Measurements from ENCODE around the gene PROC. TPM values are rescaled to one million over a fixed set of nuclear protein-coding genes. Genes with fewer than 3 reads are reported as not detected.

Gene PROC
- total and polyA plus RNA-seq, 9 of the 15 experiments (the other 6 are each of a cell fraction or from before 2014, with no cell fraction given) = not detected

GRCh38 chr2:127465258-127465657, 47.0 kb downstream of the PROC start (continued):
- TF ChIP-seq ZNF146 (CRISPR knock-in tag; IDR thresholded peaks at IDR 0.05; ENCODE audit: unreplicated experiment) (no peak), KLF16 (IDR thresholded peaks at IDR 0.05) (0 out of 2 replicates have a peak, but pooled peaks have one; percentile 12), JUN (IDR thresholded peaks at IDR 0.05; ENCODE audit: borderline replicate concordance, low read depth, low read length) (no peak), JUN (CRISPR knock-in tag; IDR thresholded peaks at IDR 0.05; ENCODE audit: borderline replicate concordance) (no peak), CEBPB (tag; IDR thresholded peaks at IDR 0.05) (no peak), RCOR1 (IDR thresholded peaks at IDR 0.05; ENCODE audit: borderline replicate concordance in 1 of 2, low read depth in 2 of 2, low read length in 2 of 2) (0 out of 4 replicates have a peak, but pooled peaks of 1 of the 2 experiments have one; percentile 26)

GRCh38 chr2:127469051-127469450, 50.8 kb downstream of the PROC start:
- 70% methylated on average over 7 of the region's 8 CpGs for WGBS (ENCODE audit: insufficient coverage, low coverage, missing lambda C conversion rate)
- no TSS peak for BruUV-seq (replicated peaks)
- FAIRE-seq = no peak
- TF ChIP-seq BCOR (IDR thresholded peaks at IDR 0.05) = no peak
- no peak for TF ChIP-seq KLF13 (tag; IDR thresholded peaks at IDR 0.05; ENCODE audit: borderline replicate concordance, low read depth)
- TF ChIP-seq ZNF175 (CRISPR knock-in tag; IDR thresholded peaks at IDR 0.05; ENCODE audit: low read depth) = no peak
- TF ChIP-seq ZNF174 (CRISPR knock-in tag; IDR thresholded peaks at IDR 0.05) = no peak
- TF ChIP-seq SIN3B (IDR thresholded peaks at IDR 0.05; ENCODE audit: low read depth) = no peak
- TF ChIP-seq NKRF (IDR thresholded peaks at IDR 0.05; ENCODE audit: borderline replicate concordance) = no peak
- TF ChIP-seq POLR2AphosphoS2 (IDR thresholded peaks at IDR 0.05; ENCODE audit: low read length) = no peak
- TF ChIP-seq ZMIZ1 (IDR thresholded peaks at IDR 0.05; ENCODE audit: low read depth in 2 of 2, low read length in 2 of 2) = no peak
- no peak for TF ChIP-seq KDM1A (IDR thresholded peaks at IDR 0.05)
- no peak for TF ChIP-seq ZNF79 (CRISPR knock-in tag; IDR thresholded peaks at IDR 0.05; ENCODE audit: low read depth)
- TF ChIP-seq TFAM (CRISPR knock-in tag; conservative IDR thresholded peaks at IDR 0.05) = no peak
- no peak for TF ChIP-seq MXI1 (IDR thresholded peaks at IDR 0.05; ENCODE audit: low read depth, low read length)
- TF ChIP-seq ZNF354B (CRISPR knock-in tag; IDR thresholded peaks at IDR 0.05) = no peak

More at GRCh38 chr2:127469051-127469450, 50.8 kb downstream of the PROC start:
- DNase-seq (ENCODE audit: extremely low read depth in 1 of 4, low spot score in 3 of 4) (no peak), ATAC-seq (no peak)
- Histone ChIP-seq H3K9me1 (ENCODE audit: control insufficient read depth, insufficient read depth, low read length) (no peaks in the 10 kb centered on the region), H3K4me3 (no peak overlapping the region), H3K4me1 (replicated peaks in 1 of 2; ENCODE audit: control insufficient read depth in 2 of 2, insufficient read depth in 2 of 2, low read length in 2 of 2) (peaks cover 0 to 5% of the 10 kb centered on the region in 2 experiments; a peak in 2 of 5 replicates), H3K36me3 (ENCODE audit: control insufficient read depth, insufficient read depth, low read length) (0 out of 3 replicates have a peak, but pooled peaks cover 5% of the 10 kb centered on the region), H2AFZ (ENCODE audit: low read depth, low read length) (no peak overlapping the region), H3K9ac (ENCODE audit: insufficient read depth in 1 of 2, low read depth in 2 of 2, low read length in 2 of 2) (no peak overlapping the region), H3K4me2 (ENCODE audit: insufficient read depth, low read length) (no peak overlapping the region), H3K27me3 (ENCODE audit: control insufficient read depth in 2 of 2, insufficient read depth in 2 of 2, low read length in 2 of 2) (no peaks in the 10 kb centered on the region), H3K9me3 (replicated peaks; ENCODE audit: control insufficient read depth, insufficient read depth, low read depth, low read length) (no peaks in the 10 kb centered on the region), H4K20me1 (replicated peaks; ENCODE audit: control insufficient read depth, insufficient read depth, low read length) (no peaks in the 10 kb centered on the region), H3K27ac (ENCODE audit: extremely low read depth, low read depth, low read length) (no peak overlapping the region), H3K79me2 (ENCODE audit: control insufficient read depth, insufficient read depth, low read length) (no peaks in the 10 kb centered on the region)
- POLR2A ChIA-PET = no interaction called here
- intact Hi-C loops (cut with micrococcal nuclease) = no loop called here
- CTCF ChIA-PET (ENCODE audit: low intra/inter-chr PET ratio) = no interaction called here
- in situ Hi-C loops (cut with MboI) = no loop called here
